Inflammatory macrophage treated with lipopolysaccharide for 4 hours (primary cell): Measurements from ENCODE around the gene SPDYE1.

Experiments
- DNase-seq: peaks from one replicate; pipeline ENCODE4 v3.0.0-alpha.2; 2020

Gene SPDYE1

DNA sequence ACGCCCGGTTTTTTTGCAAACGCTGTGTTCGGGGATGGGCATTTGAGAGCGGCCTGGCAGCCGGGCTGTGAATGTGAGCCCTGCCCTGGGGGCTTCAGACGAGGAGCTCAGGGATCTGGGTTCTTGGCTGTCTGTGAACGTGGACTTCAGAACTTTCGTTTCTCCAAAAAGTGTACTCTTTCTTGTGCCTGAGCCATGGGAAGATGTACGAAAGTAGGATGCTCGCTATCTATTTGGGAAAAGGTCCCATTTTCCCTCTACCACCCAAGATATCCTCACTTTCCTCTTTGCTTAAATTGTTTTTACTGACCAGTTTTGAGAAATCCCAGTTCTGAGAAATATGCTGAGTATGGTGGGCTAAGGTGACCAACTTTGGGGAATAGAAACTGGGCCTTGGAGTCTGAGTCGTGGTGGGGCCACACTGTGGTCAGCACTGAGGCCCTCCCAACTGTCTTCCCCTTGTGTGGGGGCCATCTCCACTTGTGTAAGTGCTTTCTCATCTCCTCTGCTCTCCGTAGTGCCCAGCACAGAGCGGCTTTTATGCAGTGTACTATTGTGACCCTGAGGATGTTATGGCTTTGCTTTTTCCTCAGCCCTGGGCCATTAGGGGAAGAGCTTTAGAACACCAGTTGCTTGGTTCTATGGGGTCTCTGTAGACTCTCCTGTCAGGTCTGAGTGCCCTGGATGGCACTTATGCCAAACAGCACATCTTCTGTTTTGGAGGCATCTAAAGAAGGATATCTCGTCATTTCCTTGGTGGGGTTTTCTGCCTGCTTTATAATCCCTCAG is 47.7 kb downstream of the SPDYE1 start:
- peak; percentile 70 for DNase-seq

DNA sequence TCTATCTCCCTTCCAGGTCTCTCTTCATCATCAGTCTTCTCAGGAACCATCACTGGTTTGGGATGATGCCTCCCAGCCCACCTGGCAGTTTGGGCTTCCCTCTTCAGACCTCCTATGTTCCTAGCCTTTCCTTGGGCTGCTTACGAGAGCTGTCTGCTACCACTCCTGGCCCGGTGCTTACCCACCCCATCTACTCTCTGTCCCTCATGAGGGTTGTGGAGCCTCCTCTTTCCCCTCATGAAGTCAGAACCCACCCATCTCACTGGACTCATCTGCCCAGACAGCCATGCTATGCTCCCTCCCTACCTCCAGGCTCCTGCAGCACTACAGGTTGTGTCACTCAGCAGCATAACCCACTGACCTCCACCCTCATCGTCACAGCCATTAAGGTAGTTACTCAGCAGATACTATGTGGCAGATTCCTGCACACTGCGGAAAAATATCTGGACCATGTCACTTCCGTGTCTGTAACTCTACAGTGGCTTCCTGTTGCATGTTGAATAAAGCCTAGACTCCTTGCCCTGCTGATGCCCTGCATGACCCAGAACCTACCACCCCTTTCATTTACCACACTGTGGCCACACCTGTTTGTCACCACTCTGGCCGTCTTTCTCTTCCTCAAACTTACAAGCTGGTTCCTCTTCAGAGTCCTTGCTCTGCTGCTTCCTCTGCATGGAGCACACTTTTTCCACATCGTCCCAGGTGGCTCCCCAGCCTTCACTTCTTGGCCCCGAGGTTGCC is 48.8 kb downstream of the SPDYE1 start:
- DNase-seq, result peak; percentile 84

DNA sequence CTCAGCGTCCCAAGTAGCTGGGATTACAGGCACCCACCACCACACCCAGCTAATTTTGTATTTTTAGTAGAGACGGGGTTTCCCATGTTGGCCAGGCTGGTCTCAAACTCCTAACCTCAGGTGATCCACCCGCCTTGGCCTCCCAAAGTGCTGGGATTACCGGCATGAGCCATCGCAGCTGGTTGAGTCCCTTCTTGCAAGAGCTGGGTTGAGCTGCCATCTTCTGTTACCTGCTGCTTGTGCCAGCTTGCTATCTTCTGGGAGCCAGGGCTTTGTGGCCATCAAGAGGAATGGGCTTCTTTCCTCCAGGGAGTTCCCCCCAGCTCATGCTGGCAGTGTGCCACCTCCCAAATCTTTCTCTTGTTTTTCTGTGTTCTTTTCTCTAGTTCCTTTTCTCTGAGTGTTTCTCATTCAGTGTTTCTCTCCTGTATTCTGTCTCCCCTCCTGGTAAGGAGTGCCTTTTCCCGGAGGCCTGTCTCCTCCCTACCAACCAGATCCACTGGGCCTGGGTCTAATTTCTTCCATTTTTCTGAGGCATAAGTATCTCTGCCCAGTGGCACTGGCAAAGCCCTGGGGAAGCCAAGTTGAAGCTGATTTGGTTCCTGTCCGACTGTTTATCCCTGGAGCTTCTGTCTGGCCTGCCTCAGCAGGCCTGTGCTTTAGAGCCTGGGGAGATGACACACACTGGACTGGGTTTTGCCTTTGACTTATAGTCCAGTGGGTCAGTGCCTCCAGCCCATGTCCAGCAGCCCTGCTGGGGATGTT is 50.5 kb downstream of the SPDYE1 start:
- no peak for DNase-seq

DNA sequence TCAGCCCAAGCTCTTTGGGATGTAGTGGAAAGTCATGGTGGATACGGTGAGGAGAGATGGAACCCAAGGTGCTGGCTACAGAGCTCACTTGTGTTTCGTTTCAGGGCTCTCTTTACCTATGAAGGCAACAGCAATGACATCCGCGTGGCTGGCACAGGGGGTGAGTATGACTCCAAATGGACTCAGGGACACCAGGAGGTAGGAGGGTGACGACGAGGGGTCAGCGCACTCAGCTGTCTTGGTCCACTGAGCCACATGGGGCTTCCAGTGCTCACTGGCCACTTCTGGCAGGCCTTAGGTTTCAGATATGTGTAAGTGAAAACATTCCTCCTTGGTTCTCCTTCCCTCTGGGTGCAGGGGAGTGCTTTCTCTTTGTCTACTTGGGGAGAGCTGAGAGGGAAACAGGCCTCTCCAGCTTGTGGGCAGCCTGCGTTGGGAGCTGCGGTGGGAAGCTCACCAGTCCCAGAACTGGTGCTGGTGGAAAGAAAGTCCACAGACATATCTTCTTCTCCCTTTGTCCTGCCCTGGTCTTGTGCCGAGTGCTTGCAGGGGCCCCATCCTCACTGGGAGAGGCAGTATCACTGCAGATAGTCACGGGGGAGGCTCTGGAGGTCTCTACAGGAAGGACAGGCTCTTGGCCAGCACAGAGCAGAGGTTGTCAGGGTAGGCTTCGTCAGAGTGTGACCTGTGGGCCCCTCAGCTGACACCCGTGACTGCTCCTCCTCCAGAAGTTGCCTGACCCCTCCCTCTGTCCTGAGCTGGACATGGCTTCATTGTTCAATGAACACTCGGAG is 52.6 kb downstream of the SPDYE1 start:
- no peak for DNase-seq

DNA sequence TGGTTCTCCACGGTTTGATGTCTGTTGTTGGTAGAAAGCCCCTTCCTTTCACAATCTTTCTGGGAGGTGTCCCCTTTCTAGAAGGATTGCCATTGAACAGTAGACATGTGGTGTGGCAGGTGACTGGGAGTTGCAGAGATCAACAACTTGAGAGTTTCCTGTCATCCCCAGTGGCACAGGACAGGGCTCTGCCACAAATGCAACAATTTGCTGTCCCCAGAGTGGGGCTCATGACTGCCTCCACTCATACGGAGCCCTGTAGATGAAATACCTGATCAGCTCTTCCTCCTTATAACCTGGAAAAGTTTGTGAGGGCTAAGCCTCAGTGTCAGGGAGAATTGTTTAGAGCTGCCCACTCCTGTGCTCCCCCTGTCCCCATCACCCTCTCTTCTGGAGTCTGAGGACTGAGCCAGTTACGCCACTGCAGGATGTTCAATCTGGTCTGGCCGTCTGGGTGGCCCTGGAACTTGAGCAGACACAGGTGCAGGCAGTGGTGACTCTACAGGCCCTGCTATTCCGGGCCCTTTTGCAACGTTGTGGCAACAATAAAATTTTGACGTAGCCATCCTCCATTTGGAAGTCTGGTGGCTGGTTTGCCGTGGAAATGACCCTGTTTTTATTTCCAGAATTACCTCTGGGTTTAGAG is 53.3 kb downstream of the SPDYE1 start:
- DNase-seq, result no peak

DNA sequence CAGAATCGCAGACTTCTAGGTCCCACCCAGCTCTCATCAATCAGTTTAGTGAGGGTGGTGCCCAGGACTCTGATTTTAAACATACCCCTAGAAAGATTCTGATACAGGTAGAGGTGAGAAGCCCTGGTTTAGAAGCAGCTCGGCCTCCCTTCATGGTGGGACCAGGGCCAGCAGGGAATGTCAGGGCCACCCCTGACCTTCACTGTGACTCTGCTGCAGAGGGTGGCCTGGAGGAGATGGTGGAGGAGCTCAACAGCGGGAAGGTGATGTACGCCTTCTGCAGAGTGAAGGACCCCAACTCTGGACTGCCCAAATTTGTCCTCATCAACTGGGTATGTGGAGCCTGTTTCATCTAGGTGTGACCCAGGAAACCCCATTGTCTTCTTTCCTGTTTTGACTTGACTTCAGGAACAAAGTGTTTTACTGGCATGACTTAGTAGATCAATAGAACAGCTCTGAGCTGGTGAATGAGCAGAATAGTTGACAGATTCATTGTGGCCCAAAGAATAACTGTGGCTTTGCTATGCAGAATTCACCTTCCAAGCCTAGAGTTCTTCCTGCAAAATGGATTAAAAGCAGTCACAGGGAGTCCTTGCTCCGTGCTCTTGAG is 54.0 kb downstream of the SPDYE1 start:
- DNase-seq, result no peak

DNA sequence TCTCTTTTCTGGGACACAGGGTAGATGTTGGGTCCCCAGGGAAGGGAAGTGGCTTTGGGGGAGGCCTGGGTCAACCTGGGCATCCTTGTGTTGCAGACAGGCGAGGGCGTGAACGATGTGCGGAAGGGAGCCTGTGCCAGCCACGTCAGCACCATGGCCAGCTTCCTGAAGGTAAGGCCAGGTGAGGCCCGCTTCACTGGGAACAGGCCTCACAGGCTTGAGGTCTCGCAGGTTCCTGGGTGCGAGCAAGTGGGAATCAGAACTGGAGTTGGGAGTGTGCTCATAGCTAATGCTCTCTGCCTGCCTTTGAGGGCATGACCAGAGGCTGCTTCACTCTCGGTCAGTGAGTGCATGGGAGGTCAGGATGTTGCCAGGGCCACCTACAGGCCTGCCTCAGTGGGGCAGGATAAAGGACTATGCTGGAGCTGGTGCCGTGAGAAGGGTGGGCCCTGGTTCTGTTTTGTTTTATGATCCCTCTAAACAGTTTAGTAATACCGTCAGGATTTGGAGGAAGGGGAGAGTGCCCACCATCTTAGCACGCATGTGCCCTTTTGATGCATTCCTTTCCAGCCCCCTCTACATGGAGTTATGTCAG is 55.2 kb downstream of the SPDYE1 start:
- DNase-seq, result no peak

DNA sequence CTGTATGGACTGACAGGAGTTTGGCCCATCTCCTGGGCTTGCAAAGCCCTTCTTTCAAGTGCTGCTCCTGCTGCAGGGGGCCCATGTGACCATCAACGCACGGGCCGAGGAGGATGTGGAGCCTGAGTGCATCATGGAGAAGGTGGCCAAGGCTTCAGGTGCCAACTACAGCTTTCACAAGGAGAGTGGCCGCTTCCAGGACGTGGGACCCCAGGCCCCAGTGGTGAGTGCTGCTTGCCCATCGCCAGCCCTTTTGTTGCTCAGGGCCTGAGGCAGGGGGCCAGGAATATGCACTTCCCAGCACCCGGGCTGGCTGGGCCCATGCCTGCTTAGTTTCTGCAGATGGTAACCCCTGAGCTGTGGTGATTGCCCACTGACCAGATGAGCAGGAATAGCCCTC is 59.0 kb downstream of the SPDYE1 start:
- DNase-seq, result no peak

DNA sequence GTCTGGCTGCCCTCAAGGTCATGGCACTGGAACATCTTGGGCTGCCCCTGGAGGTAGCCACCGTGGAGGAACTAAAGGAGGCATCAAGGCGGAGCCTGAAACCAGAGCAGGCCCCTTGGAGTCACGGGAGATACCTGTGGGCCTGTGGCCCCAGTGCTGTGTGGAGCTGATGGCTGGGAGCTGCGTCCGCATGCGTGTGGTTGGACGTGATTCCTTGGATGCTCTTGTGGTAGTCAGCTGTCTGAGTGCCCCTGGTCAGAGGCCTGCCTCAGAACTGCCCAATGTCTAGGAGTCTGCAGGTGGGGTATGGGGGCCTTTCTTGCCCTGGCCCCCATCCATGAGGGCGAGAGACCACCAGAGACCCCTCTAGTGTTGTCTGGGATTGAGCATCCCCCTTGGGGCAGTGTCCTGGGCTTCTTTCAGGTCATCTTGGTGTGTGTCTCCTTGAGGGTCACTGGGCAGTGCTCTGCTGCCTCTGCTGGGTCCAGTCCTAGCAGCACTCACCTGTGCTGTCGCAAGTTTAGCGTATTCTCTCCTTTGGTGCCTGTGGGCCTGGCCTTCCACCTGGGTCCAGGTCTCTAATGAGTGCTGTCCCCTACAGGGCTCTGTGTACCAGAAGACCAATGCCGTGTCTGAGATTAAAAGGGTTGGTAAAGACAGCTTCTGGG is 59.6 kb downstream of the SPDYE1 start:
- DNase-seq, result no peak

DNA sequence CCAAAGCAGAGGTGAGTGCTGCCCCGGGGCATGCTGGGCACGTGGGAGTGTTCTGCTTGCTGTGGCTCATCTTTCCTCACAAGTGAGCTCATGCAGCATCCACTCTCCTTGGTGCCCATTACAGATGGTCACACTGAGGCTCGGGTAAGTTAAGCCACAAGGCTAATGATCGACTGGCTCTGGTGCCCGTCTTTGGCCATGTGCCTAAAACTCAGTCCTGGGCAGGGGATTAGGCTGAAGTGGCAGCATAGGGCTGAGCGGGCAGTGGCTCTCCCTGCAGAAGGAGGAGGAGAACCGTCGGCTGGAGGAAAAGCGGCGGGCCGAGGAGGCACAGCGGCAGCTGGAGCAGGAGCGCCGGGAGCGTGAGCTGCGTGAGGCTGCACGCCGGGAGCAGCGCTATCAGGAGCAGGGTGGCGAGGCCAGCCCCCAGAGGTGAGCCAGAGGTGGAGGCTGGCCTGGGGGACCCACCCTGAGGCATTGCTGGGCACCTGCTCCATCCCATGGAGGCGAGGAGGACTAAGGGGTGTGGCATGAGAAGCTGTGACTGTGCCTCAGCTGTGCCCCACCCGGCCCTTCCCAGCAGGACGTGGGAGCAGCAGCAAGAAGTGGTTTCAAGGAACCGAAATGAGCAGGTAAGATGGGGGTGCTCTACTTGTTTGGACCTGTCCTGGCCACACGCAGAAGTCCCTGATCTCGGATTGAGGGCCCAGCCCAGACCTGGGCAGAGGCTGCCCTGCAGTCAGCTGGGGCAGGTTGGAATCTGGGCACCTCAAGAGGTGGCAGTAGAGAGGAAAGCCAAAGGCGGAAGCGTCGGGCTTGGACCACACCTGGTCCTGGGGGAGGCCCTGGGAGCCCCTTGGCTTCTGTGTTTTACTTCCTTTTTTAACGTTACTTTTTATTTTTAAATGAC is 60.4 kb downstream of the SPDYE1 start:
- DNase-seq, result no peak

DNA sequence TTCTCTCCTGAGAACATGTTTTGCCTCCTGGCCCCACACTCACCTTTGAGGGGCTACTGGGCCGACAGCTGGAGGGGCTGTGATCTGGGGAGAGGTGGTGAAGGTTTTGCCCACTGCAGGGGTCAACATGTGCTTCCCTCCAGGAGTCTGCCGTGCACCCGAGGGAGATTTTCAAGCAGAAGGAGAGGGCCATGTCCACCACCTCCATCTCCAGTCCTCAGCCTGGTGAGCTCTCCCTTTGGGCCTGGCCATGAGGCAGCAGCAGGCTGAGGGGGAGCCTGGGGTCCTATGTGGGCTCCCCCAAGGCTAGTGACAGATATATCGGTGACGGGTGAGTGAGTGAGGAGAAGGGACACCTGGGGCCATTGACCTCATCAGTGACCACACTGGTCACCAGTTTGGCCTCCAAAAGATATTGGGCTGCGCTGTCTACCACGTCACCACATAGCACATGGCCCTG is 61.1 kb downstream of the SPDYE1 start:
- no peak for DNase-seq

DNA sequence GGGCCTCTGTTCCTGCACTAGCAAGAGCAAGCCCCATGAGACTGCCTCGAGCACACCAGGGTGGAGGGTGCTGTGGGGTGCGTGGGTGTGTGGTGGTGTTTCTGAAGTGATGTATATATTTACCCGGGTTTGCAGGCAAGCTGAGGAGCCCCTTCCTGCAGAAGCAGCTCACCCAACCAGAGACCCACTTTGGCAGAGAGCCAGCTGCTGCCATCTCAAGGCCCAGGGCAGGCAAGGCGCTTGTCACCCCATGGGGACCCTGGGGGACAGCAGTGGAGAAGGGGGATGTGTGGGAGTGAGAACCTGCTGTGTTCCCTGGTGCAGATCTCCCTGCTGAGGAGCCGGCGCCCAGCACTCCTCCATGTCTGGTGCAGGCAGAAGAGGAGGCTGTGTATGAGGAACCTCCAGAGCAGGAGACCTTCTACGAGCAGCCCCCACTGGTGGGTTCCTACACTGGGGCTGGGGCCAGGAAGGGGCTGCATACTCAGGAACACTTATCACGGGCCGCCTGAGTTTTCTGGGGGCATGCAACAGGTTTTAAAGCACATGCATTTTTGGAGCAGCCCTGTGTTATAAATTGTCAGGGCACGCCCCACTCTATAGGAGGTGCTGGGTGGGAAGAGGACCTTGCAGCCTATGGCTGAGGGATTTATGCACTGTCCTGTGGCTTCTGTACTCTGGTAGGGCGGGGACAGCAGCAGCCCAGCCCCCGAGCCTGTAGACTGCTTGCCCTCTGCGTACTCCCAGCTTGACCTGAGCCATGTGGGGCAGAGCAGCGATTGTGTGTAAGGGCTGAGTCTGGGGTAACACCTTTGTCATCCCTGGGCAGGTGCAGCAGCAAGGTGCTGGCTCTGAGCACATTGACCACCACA is 61.8 kb downstream of the SPDYE1 start:
- DNase-seq, result no peak
